MCF 10A (cell line): ENCODE data around the gene KIF3A. TPM values are rescaled to one million over a fixed set of nuclear protein-coding genes. Genes with fewer than 3 reads are reported as not detected.

Source experiments
- BruUV-seq: library from RNA; stranded (reverse); fragments of 400-500 nt; replicated peaks from 2 replicates; lab custom pipeline; 2021; lab: Mats Ljungman, UMichigan
- CTCF ChIA-PET: fragments of 300-600 bp; sonication (Branson Sonifier 250); formaldehyde crosslinking; extraction: SDS; loops from one replicate; lab custom pipeline; 2021; ENCODE audit warnings: antibody characterized with exemption, inconsistent platforms; lab: Yijun Ruan, JAX
- POLR2A ChIA-PET: fragments of 300-600, 350-650 bp; sonication (Branson Sonifier 250); formaldehyde crosslinking; extraction: SDS; loops from one replicate; lab custom pipeline; 2020; ENCODE audit warnings: antibody characterized with exemption, inconsistent platforms; lab: Yijun Ruan, JAX
- DNase-seq: peaks from one replicate; pipeline ENCODE4 v3.0.0-alpha.2; 2018; ENCODE audit not compliant: unreplicated experiment
- H3K27ac Mint-ChIP-seq: one replicate; pipeline ENCODE4 v1.8.0; 2022; ENCODE audit warnings: mild to moderate bottlenecking, low read depth, mixed read lengths; ENCODE audit not compliant: unreplicated experiment
- H3K27me3 Mint-ChIP-seq: one replicate; pipeline ENCODE4 v1.8.0; 2022; ENCODE audit warnings: mixed read lengths; ENCODE audit not compliant: insufficient read depth, unreplicated experiment
- H3K36me3 Mint-ChIP-seq: one replicate; pipeline ENCODE4 v1.8.0; 2022; ENCODE audit warnings: mild to moderate bottlenecking, moderate library complexity, mixed read lengths; ENCODE audit not compliant: insufficient read depth, unreplicated experiment
- H3K4me1 Mint-ChIP-seq: one replicate; pipeline ENCODE4 v1.8.0; 2022; ENCODE audit warnings: mixed read lengths; ENCODE audit not compliant: insufficient read depth, unreplicated experiment
- H3K4me3 Mint-ChIP-seq: one replicate; pipeline ENCODE4 v1.8.0; 2022; ENCODE audit warnings: mild to moderate bottlenecking, moderate library complexity, mixed read lengths; ENCODE audit not compliant: unreplicated experiment
- H3K9me3 Mint-ChIP-seq: one replicate; pipeline ENCODE4 v1.8.0; 2022; ENCODE audit warnings: mixed read lengths; ENCODE audit not compliant: unreplicated experiment
- CTCF ChIP-seq: fragments of 200-600 bp; IDR thresholded peaks from one replicate; pipeline ENCODE4 v1.8.0; 2022; ENCODE audit warnings: antibody characterized with exemption, mild to moderate bottlenecking; ENCODE audit not compliant: unreplicated experiment
- intact Hi-C: fragments of 100-400 bp; cut with micrococcal nuclease; formaldehyde crosslinking; loops from 2 replicates; pipeline ENCODE4 v1.14.1; 2022
- total RNA-seq: library from RNA; stranded (reverse); gene quantifications from 2 replicates; pipeline ENCODE4 v1.2.3, GENCODE V29; 2022

The KIF3A gene
- total RNA-seq, 1 experiment from 2014 or later: 23.9 TPM

GRCh38 chr5:132653716-132654115 is 83.6 kb downstream of the KIF3A start:
- intact Hi-C loops: loop anchor here (1.0 kb wide), 1 partner anchor 24 kb away; no protein-coding TSS in a partner anchor
- Mint-ChIP-seq H3K9me3 (no peaks in the 10 kb centered on the region), H3K4me3 (no peak overlapping the region), H3K27me3 (no peaks in the 10 kb centered on the region), H3K36me3 (no peaks in the 10 kb centered on the region), H3K4me1 (no peaks in the 10 kb centered on the region), H3K27ac (no peak overlapping the region)
- no peak for DNase-seq
- CTCF ChIA-PET: interaction anchor here (0.7 kb wide), 1 partner anchor 83 kb away, joined by 3 read pairs; no protein-coding TSS in a partner anchor
- no peak for TF ChIP-seq CTCF
- POLR2A ChIA-PET: interaction anchor here (1.2 kb wide), 2 partner anchors 10 to 23 kb away, joined by 3 to 4 read pairs; no protein-coding TSS in a partner anchor
- no TSS peak for BruUV-seq

GRCh38 chr5:132651838-132652469 is 85.4 kb downstream of the KIF3A start:
- Mint-ChIP-seq H3K4me3 (no peak overlapping the region), H3K36me3 (no peaks in the 10 kb centered on the region), H3K27me3 (no peaks in the 10 kb centered on the region), H3K27ac (no peak overlapping the region), H3K4me1 (no peaks in the 10 kb centered on the region), H3K9me3 (no peaks in the 10 kb centered on the region)
- intact Hi-C loops: no loop called here
- POLR2A ChIA-PET: no interaction called here
- CTCF ChIA-PET: no interaction called here
- DNase-seq: no peak
- no peak for TF ChIP-seq CTCF
- no TSS peak for BruUV-seq

GRCh38 chr5:132648355-132648754 is 89.0 kb downstream of the KIF3A start:
- Mint-ChIP-seq H3K27me3 (no peaks in the 10 kb centered on the region), H3K36me3 (peaks cover 20% of the 10 kb centered on the region), H3K4me3 (no peak overlapping the region), H3K9me3 (no peaks in the 10 kb centered on the region), H3K4me1 (no peaks in the 10 kb centered on the region), H3K27ac (no peak overlapping the region)
- CTCF ChIA-PET: interaction anchor here (0.8 kb wide), 1 partner anchor 28 kb away, joined by 3 read pairs; no protein-coding TSS in a partner anchor
- no peak for DNase-seq
- intact Hi-C loops: no loop called here
- POLR2A ChIA-PET: interaction anchor here (0.8 to 2.6 kb wide), 5 partner anchors 10 to 168 kb away, joined by 3 to 8 read pairs (median 3); partner anchors contain the start of gene IL13
- TF ChIP-seq CTCF: no peak
- TSS peak; percentile 2 for BruUV-seq

GRCh38 chr5:132647473-132647872 is 89.9 kb downstream of the KIF3A start:
- CTCF ChIA-PET: interaction anchor here (0.5 kb wide), 1 partner anchor 18 kb away, joined by 3 read pairs; no protein-coding TSS in a partner anchor
- DNase-seq: no peak
- H3K4me3 Mint-ChIP-seq: no peak overlapping the region
- H3K9me3 Mint-ChIP-seq: no peaks in the 10 kb centered on the region
- no peak for TF ChIP-seq CTCF
- BruUV-seq: no TSS peak
- no peaks in the 10 kb centered on the region for H3K4me1 Mint-ChIP-seq
- H3K27me3 Mint-ChIP-seq: no peaks in the 10 kb centered on the region
- intact Hi-C loops: no loop called here
- no peak overlapping the region for H3K27ac Mint-ChIP-seq
- POLR2A ChIA-PET: interaction anchor here (0.9 to 2.6 kb wide), 3 partner anchors 11 to 27 kb away, joined by 3 to 8 read pairs (median 4); partner anchors contain the start of gene IL13
- H3K36me3 Mint-ChIP-seq: peaks cover 29% of the 10 kb centered on the region
